HepG2 (cell line): Measurements from ENCODE around the gene CAMTA2. TPM values are rescaled to one million over a fixed set of nuclear protein-coding genes. Genes with fewer than 3 reads are reported as not detected.

Source experiments
- AHDC1 ChIP-seq: sonication (generic); formaldehyde crosslinking; IDR thresholded peaks from 2 replicates; pipeline ENCODE4 v1.5.1; 2020; ENCODE audit warnings: mild to moderate bottlenecking, missing genetic modification reagents, borderline replicate concordance
- BCL3 ChIP-seq: sonication (generic); formaldehyde crosslinking; IDR thresholded peaks from 2 replicates; pipeline ENCODE4 v1.5.1; 2020; ENCODE audit warnings: mild to moderate bottlenecking, missing genetic modification reagents, moderate library complexity
- HNF4G ChIP-seq, 2 experiments: sonication (generic) in 1 of 2; formaldehyde crosslinking in 1 of 2; IDR thresholded peaks; 2 replicates each; pipeline versions ENCODE4 v1.4.0 to v1.6.1; 2011 to 2020; ENCODE audit warnings: borderline replicate concordance in 2 of 2, low read depth in 2 of 2, mild to moderate bottlenecking in 2 of 2, low read length in 1 of 2, missing genetic modification reagents in 1 of 2, moderate library complexity in 1 of 2
- KDM1A ChIP-seq: IDR thresholded peaks from 2 replicates; pipeline ENCODE4 v1.6.1; 2016; ENCODE audit warnings: missing compliant biosample characterization
- KDM4B ChIP-seq: sonication (generic); formaldehyde crosslinking; IDR thresholded peaks from 2 replicates; pipeline ENCODE4 v1.4.0; 2020; ENCODE audit warnings: missing genetic modification reagents
- MLLT10 ChIP-seq: sonication (generic); formaldehyde crosslinking; IDR thresholded peaks from 2 replicates; pipeline ENCODE4 v1.4.0; 2020; ENCODE audit warnings: missing genetic modification reagents
- MYC ChIP-seq: sonication (generic); formaldehyde crosslinking; IDR thresholded peaks from 2 replicates; pipeline ENCODE4 v1.9.0; 2021; ENCODE audit warnings: missing genetic modification reagents, borderline replicate concordance
- NFAT5 ChIP-seq: sonication (generic); formaldehyde crosslinking; IDR thresholded peaks from 2 replicates; pipeline ENCODE4 v1.4.0; 2020; ENCODE audit warnings: missing genetic modification reagents
- POLR2A ChIP-seq, 2 experiments: IDR thresholded peaks; 2 replicates each; pipeline ENCODE4 v1.6.1; 2011; ENCODE audit warnings: low read depth in 2 of 2, low read length in 2 of 2, mild to moderate bottlenecking in 1 of 2, moderate library complexity in 1 of 2; ENCODE audit not compliant: insufficient read depth in 1 of 2
- SOX13 ChIP-seq, 3 experiments: fragments of 450-650 bp in 1 of 3; sonication (generic) in 1 of 3; formaldehyde crosslinking in 1 of 3; IDR thresholded peaks in 2 of 3; conservative IDR thresholded peaks in 1 of 3; 2 replicates each; pipeline versions ENCODE4 v1.5.0 to v1.6.1; 2016 to 2020; ENCODE audit warnings: antibody characterized with exemption in 1 of 3, mild to moderate bottlenecking in 1 of 3, missing compliant biosample characterization in 1 of 3, missing genetic modification reagents in 1 of 3, moderate library complexity in 1 of 3
- ZFP36L1 ChIP-seq: sonication (generic); formaldehyde crosslinking; IDR thresholded peaks from 2 replicates; pipeline ENCODE4 v1.8.0; 2022; ENCODE audit warnings: mild to moderate bottlenecking, missing genetic modification reagents, moderate library complexity
- ZNF17 ChIP-seq: sonication (generic); formaldehyde crosslinking; IDR thresholded peaks from 2 replicates; pipeline ENCODE4 v1.5.0; 2020; ENCODE audit warnings: mild to moderate bottlenecking, missing genetic modification reagents
- ZNF513 ChIP-seq: sonication (generic); formaldehyde crosslinking; conservative IDR thresholded peaks from 2 replicates; pipeline ENCODE4 v1.5.0; 2020; ENCODE audit warnings: missing genetic modification reagents
- polyA plus RNA-seq, 8 experiments: library from polyadenylated mRNA; depleted of rRNA in 3 of 8; stranded (reverse) in 7 of 8; unstranded in 1 of 8; fragments of >200 nt; fragmentation: Illumina TruSeq in 4 of 8; extraction: Trizol in 4 of 8; gene quantifications; 2 replicates each; pipeline versions ENCODE4 v1.2.1 to v1.2.3, GENCODE V29; 2011 to 2016; ENCODE audit warnings: low read depth in 4 of 8, missing spikeins in 1 of 8, mixed read lengths in 1 of 8; ENCODE audit not compliant: insufficient read depth in 1 of 8
- total RNA-seq, 5 experiments: library from RNA; depleted of rRNA; stranded (reverse); fragments of >200 nt; fragmentation: Illumina TruSeq; extraction: Trizol; gene quantifications; 2 replicates each; pipeline ENCODE4 v1.2.3, GENCODE V29; 2016; ENCODE audit warnings: low read depth in 1 of 5

CAMTA2 gene
- total and polyA plus RNA-seq, 2 of the 13 experiments (the other 11 are each of a cell fraction or from before 2014, with no cell fraction given), result 4.1 to 7.1 TPM

GRCh38 chr17:4997302-4998026 lies 10.0 kb upstream of the CAMTA2 start, which contains the start of the genes INCA1 and KIF1C (continued):
- 0 out of 2 replicates have a peak, but pooled peaks have one; percentile 12 for TF ChIP-seq NFAT5
- peak; percentile 26; the same call in 1 of the 2 replicates for TF ChIP-seq KDM4B
- TF ChIP-seq KDM1A (CRISPR knock-in tag), result no peak
- TF ChIP-seq HNF4G (IDR thresholded peaks at IDR 0.05; ENCODE audit: borderline replicate concordance, low read depth, low read length), result no peak
- 0 out of 2 replicates have a peak, but pooled peaks have one; percentile 26 for TF ChIP-seq HNF4G (CRISPR knock-in tag; IDR thresholded peaks at IDR 0.05; ENCODE audit: borderline replicate concordance, low read depth)
- TF ChIP-seq SOX13 (IDR thresholded peaks at IDR 0.05), result no peak; the same call in 1 of the 2 replicates
- no peak for TF ChIP-seq SOX13 (CRISPR knock-in tag; conservative IDR thresholded peaks at IDR 0.05 in 1 of 2, IDR thresholded peaks at IDR 0.05 in 1 of 2)
- TF ChIP-seq BCL3 (CRISPR knock-in tag), result peak; percentile 17; the same call in 1 of the 2 replicates
- no peak for TF ChIP-seq ZNF17 (CRISPR knock-in tag)
- TF ChIP-seq MYC (CRISPR knock-in tag), result peak; percentile 25; the same call in 1 of the 2 replicates
- peak; percentile 62 to 79 for TF ChIP-seq POLR2A (IDR thresholded peaks at IDR 0.05; ENCODE audit: insufficient read depth in 1 of 2, low read depth in 2 of 2, low read length in 2 of 2)
- TF ChIP-seq AHDC1 (CRISPR knock-in tag), result no peak
- TF ChIP-seq ZFP36L1 (CRISPR knock-in tag), result peak; percentile 83; the same call in 1 of the 2 replicates
- TF ChIP-seq ZNF513, result no peak
- TF ChIP-seq MLLT10 (CRISPR knock-in tag), result no peak
